Raji (cell line): Measurements from ENCODE around the gene TRIM27.

Experiments used
- POLR2A ChIP-seq: IDR thresholded peaks from 2 replicates; pipeline ENCODE4 v1.6.1; 2011; ENCODE audit warnings: low read depth, low read length, control low read depth; ENCODE audit not compliant: insufficient read depth

Gene TRIM27

GRCh38 chr6:28943557-28944411 lies 20.0 kb upstream of the TRIM27 start:
- TF ChIP-seq POLR2A: no peak

- TF ChIP-seq POLR2A: no peak
These were observed 19.4 kb upstream of the TRIM27 start for GRCh38 chr6:28943223-28943556.

GRCh38 chr6:28941684-28942448 lies 18.1 kb upstream of the TRIM27 start:
- no peak for TF ChIP-seq POLR2A

GRCh38 chr6:28940858-28941683 lies 17.3 kb upstream of the TRIM27 start:
- no peak for TF ChIP-seq POLR2A

GRCh38 chr6:28940294-28940857 lies 16.6 kb upstream of the TRIM27 start:
- no peak for TF ChIP-seq POLR2A

- TF ChIP-seq POLR2A: no peak
These were observed 9.3 kb upstream of the TRIM27 start for GRCh38 chr6:28933069-28933468.

GRCh38 chr6:28929887-28930620 lies 6.3 kb upstream of the TRIM27 start:
- no peak for TF ChIP-seq POLR2A

- TF ChIP-seq POLR2A: no peak
These were observed 4.1 kb upstream of the TRIM27 start for GRCh38 chr6:28927846-28928245.

GRCh38 chr6:28922821-28923317 lies 916 bp downstream of the TRIM27 start:
- TF ChIP-seq POLR2A: peak; percentile 73

GRCh38 chr6:28922004-28922820 lies 1.6 kb downstream of the TRIM27 start:
- no peak for TF ChIP-seq POLR2A

GRCh38 chr6:28920281-28920680 lies 3.5 kb downstream of the TRIM27 start:
- TF ChIP-seq POLR2A: no peak

- TF ChIP-seq POLR2A: no peak
These were observed 8.8 kb downstream of the TRIM27 start for GRCh38 chr6:28914941-28915340.

GRCh38 chr6:28910901-28911690 lies 12.7 kb downstream of the TRIM27 start:
- no peak for TF ChIP-seq POLR2A
